Neural cell (in vitro differentiated cells): ENCODE data around the gene TUBGCP2. TPM values are rescaled to one million over a fixed set of nuclear protein-coding genes. Genes with fewer than 3 reads are reported as not detected.

ENCODE experiments used
- H2AFZ ChIP-seq: fragments of 200-600, 300-800 bp; sonication (generic), shearing (Covaris generic); 2 replicates; pipeline ENCODE4 v1.6.0; 2014; ENCODE audit warnings: low read depth, mild to moderate bottlenecking, antibody characterized with exemption, low read length, moderate library complexity
- H3F3A ChIP-seq: fragments of 200-600 bp; shearing (Covaris generic); 2 replicates; pipeline ENCODE4 v1.6.1; 2016; ENCODE audit warnings: mild to moderate bottlenecking, moderate library complexity, mixed read lengths, antibody characterized with exemption, low read length; ENCODE audit not compliant: insufficient read depth, poor library complexity, severe bottlenecking
- H3K27ac ChIP-seq: fragments of 200-600, 300-800 bp; sonication (generic), shearing (Covaris generic); 2 replicates; pipeline ENCODE4 v1.5.1; 2014; ENCODE audit warnings: mild to moderate bottlenecking, low read length, moderate library complexity
- H3K27me3 ChIP-seq: fragments of 300-800, 200-600 bp; sonication (generic), shearing (Covaris generic); 2 replicates; pipeline ENCODE4 v1.6.0; 2014; ENCODE audit warnings: mild to moderate bottlenecking, low read depth, low read length, moderate library complexity; ENCODE audit not compliant: insufficient read depth
- H3K36me3 ChIP-seq: fragments of 300-800, 200-600 bp; sonication (generic), shearing (Covaris generic); 2 replicates; pipeline ENCODE4 v1.5.1; 2014; ENCODE audit warnings: mild to moderate bottlenecking, antibody characterized with exemption, low read length, moderate library complexity; ENCODE audit not compliant: insufficient read depth
- H3K4me2 ChIP-seq: fragments of 300-800, 200-600 bp; sonication (generic), shearing (Covaris generic); 2 replicates; pipeline ENCODE4 v1.6.0; 2014; ENCODE audit warnings: mild to moderate bottlenecking, low read length
- H3K4me3 ChIP-seq: fragments of 300-800, 200-600 bp; sonication (generic), shearing (Covaris generic); 2 replicates; pipeline ENCODE4 v1.5.1; 2014; ENCODE audit warnings: mild to moderate bottlenecking, low read length, moderate library complexity
- H3K79me2 ChIP-seq: fragments of 200-600 bp; shearing (Covaris generic); replicated peaks from 2 replicates; pipeline ENCODE4 v1.6.0; 2014; ENCODE audit warnings: mild to moderate bottlenecking, low read length, moderate library complexity; ENCODE audit not compliant: insufficient read depth
- H3K9ac ChIP-seq: fragments of 300-800, 200-600 bp; sonication (generic), shearing (Covaris generic); 2 replicates; pipeline ENCODE4 v1.6.1; 2016; ENCODE audit warnings: mild to moderate bottlenecking, low read length, mixed read lengths
- H3K9me2 ChIP-seq: fragments of 200-600 bp; shearing (Covaris generic); 2 replicates; pipeline ENCODE4 v1.6.1; 2016; ENCODE audit warnings: mild to moderate bottlenecking, low read length, mixed read lengths; ENCODE audit not compliant: insufficient read depth
- H3K9me3 ChIP-seq: fragments of 200-600, 300-800 bp; sonication (generic), shearing (Covaris generic); 2 replicates; pipeline ENCODE4 v1.6.1; 2016; ENCODE audit warnings: mild to moderate bottlenecking, mixed run types, low read length, moderate library complexity, mixed read lengths
- H4K20me1 ChIP-seq: fragments of 200-600 bp; shearing (Covaris generic); 2 replicates; pipeline ENCODE4 v1.6.1; 2016; ENCODE audit warnings: mild to moderate bottlenecking, mixed run types; ENCODE audit not compliant: insufficient read depth
- EP300 ChIP-seq: fragments of 450-650 bp; conservative IDR thresholded peaks from 2 replicates; pipeline ENCODE4 v1.6.1; 2014; ENCODE audit warnings: antibody characterized with exemption, mild to moderate bottlenecking, moderate library complexity; ENCODE audit not compliant: poor library complexity, severe bottlenecking
- EZH2 ChIP-seq: fragments of 200-600, 300-800 bp; shearing (Covaris generic), sonication (generic); IDR thresholded peaks from 2 replicates; pipeline ENCODE4 v1.6.1; 2014; ENCODE audit warnings: antibody characterized with exemption, low read length, borderline replicate concordance, mild to moderate bottlenecking; ENCODE audit not compliant: insufficient read depth, poor library complexity, severe bottlenecking
- MXI1 ChIP-seq: fragments of 450-650 bp; conservative IDR thresholded peaks from 2 replicates; pipeline ENCODE4 v1.6.1; 2014; ENCODE audit warnings: antibody characterized with exemption, mild to moderate bottlenecking; ENCODE audit not compliant: poor library complexity, severe bottlenecking
- POLR2AphosphoS5 ChIP-seq: IDR thresholded peaks from 2 replicates; pipeline ENCODE4 v1.6.1; 2012
- RAD21 ChIP-seq: fragments of 450-650 bp; conservative IDR thresholded peaks from 2 replicates; pipeline ENCODE4 v1.6.1; 2014; ENCODE audit warnings: antibody characterized with exemption, mild to moderate bottlenecking, moderate library complexity
- REST ChIP-seq: IDR thresholded peaks from 2 replicates; pipeline ENCODE4 v1.6.1; 2012; ENCODE audit warnings: borderline replicate concordance
- SMC3 ChIP-seq: fragments of 450-650 bp; conservative IDR thresholded peaks from 2 replicates; pipeline ENCODE4 v1.6.1; 2014; ENCODE audit warnings: antibody characterized with exemption, mild to moderate bottlenecking, moderate library complexity; ENCODE audit not compliant: poor library complexity
- TAF1 ChIP-seq: IDR thresholded peaks from 2 replicates; pipeline ENCODE4 v1.6.1; 2012; ENCODE audit warnings: low read depth
- polyA plus RNA-seq: library from polyadenylated mRNA; depleted of rRNA; stranded (reverse); fragments of >200 nt; gene quantifications from 2 replicates; pipeline ENCODE4 v1.2.3, GENCODE V29; 2014
- TF ChIP-seq, protein P1 (sequence below): fragments of 450-650 bp; IDR thresholded peaks from 2 replicates; pipeline ENCODE4 v1.5.1; 2014; ENCODE audit warnings: antibody characterized with exemption, mild to moderate bottlenecking, moderate library complexity; ENCODE audit not compliant: poor library complexity, severe bottlenecking

The TUBGCP2 gene
- polyA plus RNA-seq, 1 donor from 2014 or later = 34.5 TPM

GRCh38 chr10:133281628-133282372, 26.9 kb downstream of the TUBGCP2 start:
- H3K36me3 ChIP-seq = no peaks in the 10 kb centered on the region
- H2AFZ ChIP-seq = no peak overlapping the region
- H3K9me2 ChIP-seq = no peaks in the 10 kb centered on the region

DNA sequence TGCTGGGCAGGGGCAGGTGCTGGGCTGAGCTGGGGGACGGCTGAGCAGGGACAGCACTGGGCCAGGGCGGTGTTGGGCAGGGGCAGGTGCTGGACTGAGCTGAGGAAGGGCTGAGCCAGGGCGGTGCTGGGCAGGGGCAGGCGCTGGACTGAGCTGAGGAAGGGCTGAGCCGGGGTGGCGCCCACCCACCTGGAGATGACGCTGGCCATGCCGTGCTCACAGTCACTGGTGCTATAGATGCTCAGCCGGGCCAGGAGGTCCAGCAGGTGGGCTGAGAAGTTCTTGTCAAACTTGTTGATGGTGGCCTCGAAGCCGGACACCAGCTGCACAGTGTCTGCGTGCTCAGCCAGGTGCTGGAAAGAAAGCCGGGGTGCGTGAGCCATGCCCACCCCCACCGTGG, 27.6 kb downstream of the TUBGCP2 start:
- H3K4me2 ChIP-seq = no peak overlapping the region
- H3K36me3 ChIP-seq = no peaks in the 10 kb centered on the region
- no peaks in the 10 kb centered on the region for H3K9me2 ChIP-seq
- no peak overlapping the region for H2AFZ ChIP-seq
- H3K9me3 ChIP-seq = no peaks in the 10 kb centered on the region
- no peaks in the 10 kb centered on the region for H3F3A ChIP-seq
- no peak overlapping the region for H3K27ac ChIP-seq
- no peak overlapping the region for H3K9ac ChIP-seq
- H3K79me2 ChIP-seq = no peaks in the 10 kb centered on the region
- H4K20me1 ChIP-seq = no peaks in the 10 kb centered on the region
- H3K27me3 ChIP-seq = peaks cover 8% of the 10 kb centered on the region
- no peak overlapping the region for H3K4me3 ChIP-seq
- no peak for TF ChIP-seq EP300
- TF ChIP-seq TAF1 = no peak
- no peak for TF ChIP-seq MXI1
- no peak for TF ChIP-seq RAD21
- TF ChIP-seq POLR2AphosphoS5 = no peak
- no peak for TF ChIP-seq EZH2
- no peak for TF ChIP-seq SMC3
- TF ChIP-seq, protein P1, sequence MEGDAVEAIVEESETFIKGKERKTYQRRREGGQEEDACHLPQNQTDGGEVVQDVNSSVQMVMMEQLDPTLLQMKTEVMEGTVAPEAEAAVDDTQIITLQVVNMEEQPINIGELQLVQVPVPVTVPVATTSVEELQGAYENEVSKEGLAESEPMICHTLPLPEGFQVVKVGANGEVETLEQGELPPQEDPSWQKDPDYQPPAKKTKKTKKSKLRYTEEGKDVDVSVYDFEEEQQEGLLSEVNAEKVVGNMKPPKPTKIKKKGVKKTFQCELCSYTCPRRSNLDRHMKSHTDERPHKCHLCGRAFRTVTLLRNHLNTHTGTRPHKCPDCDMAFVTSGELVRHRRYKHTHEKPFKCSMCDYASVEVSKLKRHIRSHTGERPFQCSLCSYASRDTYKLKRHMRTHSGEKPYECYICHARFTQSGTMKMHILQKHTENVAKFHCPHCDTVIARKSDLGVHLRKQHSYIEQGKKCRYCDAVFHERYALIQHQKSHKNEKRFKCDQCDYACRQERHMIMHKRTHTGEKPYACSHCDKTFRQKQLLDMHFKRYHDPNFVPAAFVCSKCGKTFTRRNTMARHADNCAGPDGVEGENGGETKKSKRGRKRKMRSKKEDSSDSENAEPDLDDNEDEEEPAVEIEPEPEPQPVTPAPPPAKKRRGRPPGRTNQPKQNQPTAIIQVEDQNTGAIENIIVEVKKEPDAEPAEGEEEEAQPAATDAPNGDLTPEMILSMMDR = no peak

More at GRCh38 chr10:133281628-133282372, 26.9 kb downstream of the TUBGCP2 start:
- H3K9me3 ChIP-seq = no peaks in the 10 kb centered on the region
- no peak overlapping the region for H3K27ac ChIP-seq
- H3K9ac ChIP-seq = no peak overlapping the region
- TF ChIP-seq REST = no peak
- TF ChIP-seq, protein P1 = no peak
- no peak for TF ChIP-seq MXI1
- TF ChIP-seq EZH2 = no peak
- TF ChIP-seq RAD21 = no peak
- TF ChIP-seq SMC3 = no peak
- TF ChIP-seq TAF1 = no peak
- TF ChIP-seq EP300 = no peak
- TF ChIP-seq POLR2AphosphoS5 = no peak
- no peak overlapping the region for H3K4me2 ChIP-seq
- no peak overlapping the region for H3K4me3 ChIP-seq
- no peaks in the 10 kb centered on the region for H3F3A ChIP-seq
- H4K20me1 ChIP-seq = no peaks in the 10 kb centered on the region
- H3K79me2 ChIP-seq = no peaks in the 10 kb centered on the region
- peaks cover 3% of the 10 kb centered on the region for H3K27me3 ChIP-seq
